Measurements from ENCODE around the gene SMIM29. TPM values are rescaled to one million over a fixed set of nuclear protein-coding genes. Genes with fewer than 3 reads are reported as not detected.

Gene SMIM29
- total and polyA plus RNA-seq, 9 donors, result 2.0 to 26.6 (median 17.8) TPM

- H3K36me3 ChIP-seq, result no peaks in the 10 kb centered on the region
- H3K27ac ChIP-seq, result no peak overlapping the region
- intact Hi-C loops (cut with DNase I), result loop anchor here in 1 of 4 donors (10.0 kb wide), 1 partner anchor 363 kb away; no protein-coding TSS in a partner anchor
- peak in 2 of 5 donors; percentile 7 to 14 for DNase-seq
- H3K4me3 ChIP-seq, result no peak overlapping the region
- H3K27me3 ChIP-seq, result no peaks in the 10 kb centered on the region
- 90 to 92% (median 90%) methylated on average over 13 of the region's 13 CpGs for WGBS, 3 donors
- TF ChIP-seq CTCF (IDR thresholded peaks at IDR 0.05) (no peak), EP300 (IDR thresholded peaks at IDR 0.05) (no peak), POLR2A (IDR thresholded peaks at IDR 0.05) (no peak)
- no peaks in the 10 kb centered on the region for H3K9me3 ChIP-seq
- H3K4me1 ChIP-seq (ENCODE audit: insufficient read depth), result no peaks in the 10 kb centered on the region
Observed at GRCh38 chr6:34241351-34242215, 7.2 kb downstream of the SMIM29 start.

GRCh38 chr6:34240329-34241248, 8.2 kb downstream of the SMIM29 start:
- WGBS, 3 donors, result 83 to 85% (median 84%) methylated on average over 22 of the region's 22 CpGs

GRCh38 chr6:34239893-34240292, 8.9 kb downstream of the SMIM29 start:
- H3K4me3 ChIP-seq, result no peak overlapping the region
- peak in 2 of 5 donors; percentile 3 to 9 for DNase-seq
- no peak overlapping the region for H3K27ac ChIP-seq
- TF ChIP-seq CTCF (IDR thresholded peaks at IDR 0.05), result no peak
- TF ChIP-seq POLR2A (IDR thresholded peaks at IDR 0.05), result no peak
- TF ChIP-seq EP300 (IDR thresholded peaks at IDR 0.05), result no peak
- intact Hi-C loops (cut with DNase I), result loop anchor here in 1 of 4 donors (10.0 kb wide), 1 partner anchor 365 kb away; no protein-coding TSS in a partner anchor
- H3K36me3 ChIP-seq, result no peaks in the 10 kb centered on the region
- no peaks in the 10 kb centered on the region for H3K4me1 ChIP-seq (ENCODE audit: insufficient read depth)
- H3K9me3 ChIP-seq, result no peaks in the 10 kb centered on the region
- 88 to 96% (median 95%) methylated on average over 2 of the region's 2 CpGs for WGBS, 3 donors
- H3K27me3 ChIP-seq, result no peaks in the 10 kb centered on the region

More at GRCh38 chr6:34240329-34241248, 8.2 kb downstream of the SMIM29 start:
- Histone ChIP-seq H3K9me3 (no peaks in the 10 kb centered on the region), H3K4me3 (no peak overlapping the region), H3K27me3 (no peaks in the 10 kb centered on the region), H3K4me1 (ENCODE audit: insufficient read depth) (no peaks in the 10 kb centered on the region), H3K36me3 (no peaks in the 10 kb centered on the region), H3K27ac (no peak overlapping the region)
- intact Hi-C loops (cut with DNase I), result loop anchor here in 1 of 4 donors (10.0 kb wide), 1 partner anchor 364 kb away; no protein-coding TSS in a partner anchor
- DNase-seq, result peak in 2 of 5 donors; percentile 11 to 13
- TF ChIP-seq EP300 (IDR thresholded peaks at IDR 0.05) (no peak), CTCF (IDR thresholded peaks at IDR 0.05) (no peak), POLR2A (IDR thresholded peaks at IDR 0.05) (no peak)

- no peaks in the 10 kb centered on the region for H3K36me3 ChIP-seq
- 91 to 97% (median 93%) methylated on average over 3 of the region's 3 CpGs for WGBS, 3 donors
- no peaks in the 10 kb centered on the region for H3K4me1 ChIP-seq (ENCODE audit: insufficient read depth)
- H3K27ac ChIP-seq, result no peak overlapping the region
- H3K9me3 ChIP-seq, result no peaks in the 10 kb centered on the region
- TF ChIP-seq POLR2A (IDR thresholded peaks at IDR 0.05), result no peak
- TF ChIP-seq CTCF (IDR thresholded peaks at IDR 0.05), result no peak
- TF ChIP-seq EP300 (IDR thresholded peaks at IDR 0.05), result no peak
- no peak overlapping the region for H3K4me3 ChIP-seq
- intact Hi-C loops (cut with DNase I), result no loop called here
- H3K27me3 ChIP-seq, result no peaks in the 10 kb centered on the region
- DNase-seq, result peak in 2 of 5 donors; percentile 5 to 10
Observed at GRCh38 chr6:34239500-34239825, 9.3 kb downstream of the SMIM29 start.
